ENCODE results near the gene BRI3.

DNA sequence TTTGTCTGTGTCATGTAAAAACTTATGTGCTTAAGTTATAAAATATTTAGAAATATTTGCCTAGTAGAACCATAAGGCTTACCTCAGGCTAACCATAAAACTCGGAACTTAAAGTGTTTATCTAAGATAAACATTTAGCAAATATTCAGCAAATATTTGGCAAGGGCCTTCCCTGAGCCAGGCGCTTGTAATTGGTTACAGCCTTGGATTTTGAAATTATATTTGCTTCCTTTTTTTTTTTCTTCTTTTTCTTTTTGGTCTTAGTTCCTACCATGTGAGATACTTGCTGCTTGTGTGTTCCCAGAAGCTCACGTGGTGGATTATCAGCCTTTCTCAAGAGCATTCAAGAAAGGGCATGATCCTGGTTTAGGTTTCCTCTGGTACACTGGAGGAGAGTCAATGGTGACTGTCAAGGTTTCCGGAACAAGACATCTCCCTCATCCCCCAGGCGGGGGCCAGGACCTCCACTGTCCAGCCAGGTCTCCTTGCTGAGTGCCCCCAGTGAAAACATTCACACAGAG lies 5.2 kb upstream of the BRI3 start:
- TF ChIP-seq, protein P1, sequence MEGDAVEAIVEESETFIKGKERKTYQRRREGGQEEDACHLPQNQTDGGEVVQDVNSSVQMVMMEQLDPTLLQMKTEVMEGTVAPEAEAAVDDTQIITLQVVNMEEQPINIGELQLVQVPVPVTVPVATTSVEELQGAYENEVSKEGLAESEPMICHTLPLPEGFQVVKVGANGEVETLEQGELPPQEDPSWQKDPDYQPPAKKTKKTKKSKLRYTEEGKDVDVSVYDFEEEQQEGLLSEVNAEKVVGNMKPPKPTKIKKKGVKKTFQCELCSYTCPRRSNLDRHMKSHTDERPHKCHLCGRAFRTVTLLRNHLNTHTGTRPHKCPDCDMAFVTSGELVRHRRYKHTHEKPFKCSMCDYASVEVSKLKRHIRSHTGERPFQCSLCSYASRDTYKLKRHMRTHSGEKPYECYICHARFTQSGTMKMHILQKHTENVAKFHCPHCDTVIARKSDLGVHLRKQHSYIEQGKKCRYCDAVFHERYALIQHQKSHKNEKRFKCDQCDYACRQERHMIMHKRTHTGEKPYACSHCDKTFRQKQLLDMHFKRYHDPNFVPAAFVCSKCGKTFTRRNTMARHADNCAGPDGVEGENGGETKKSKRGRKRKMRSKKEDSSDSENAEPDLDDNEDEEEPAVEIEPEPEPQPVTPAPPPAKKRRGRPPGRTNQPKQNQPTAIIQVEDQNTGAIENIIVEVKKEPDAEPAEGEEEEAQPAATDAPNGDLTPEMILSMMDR (conservative IDR thresholded peaks at IDR 0.05; ENCODE audit: low read depth, low read length), result no peak
- no peak for TF ChIP-seq POLR2A (IDR thresholded peaks at IDR 0.05; ENCODE audit: low read depth, low read length)
- TF ChIP-seq SMC3 (IDR thresholded peaks at IDR 0.05; ENCODE audit: low read depth, low read length), result no peak

Measured in IMR-90 (cell line).